HCT116 (cell line): ENCODE measurements around the gene AGBL3. TPM values are rescaled to one million over a fixed set of nuclear protein-coding genes. Genes with fewer than 3 reads are reported as not detected.

Experiments used
- ATAC-seq: fragments of 200-7000 bp; cut with Tn5 transposase; 2 replicates; pipeline ENCODE4 v1.9.1; 2020; ENCODE audit warnings: mild to moderate bottlenecking, moderate library complexity
- BruUV-seq: library from RNA; stranded (reverse); fragments of 400-500 nt; replicated peaks from 2 replicates; lab custom pipeline; 2021; lab: Mats Ljungman, UMichigan
- CTCF ChIA-PET: fragments of 300-600 bp; sonication (Branson Sonifier 250); formaldehyde crosslinking; loops from one replicate; lab custom pipeline; 2021; ENCODE audit warnings: antibody characterized with exemption; lab: Charles Lee
- POLR2A ChIA-PET: fragments of 300-600, 350-600 bp; sonication (Branson Sonifier 250); formaldehyde crosslinking; loops from one replicate; lab custom pipeline; 2021; ENCODE audit warnings: antibody characterized with exemption; lab: Charles Lee
- RAD21 ChIA-PET, 2 experiments: fragments of 300-600 bp; sonication (Branson Sonifier 250); formaldehyde crosslinking; loops; one replicate each; lab custom pipeline; 2023; ENCODE audit warnings: low total read pairs in 2 of 2; ENCODE audit not compliant: uncharacterized antibody in 2 of 2, unreplicated experiment in 2 of 2, low non-redundant PET in 1 of 2; lab: Charles Lee
- DNase-seq: peaks from one replicate; pipeline ENCODE4 v3.0.0-alpha.2; 2010; ENCODE audit warnings: low read depth, low spot score
- H2AFZ ChIP-seq: fragments of 200-600 bp; shearing (Covaris generic), sonication (generic); 2 replicates; pipeline ENCODE4 v1.6.1; 2017; ENCODE audit warnings: low read depth, mixed run types, mixed read lengths, antibody characterized with exemption, low read length; ENCODE audit not compliant: poor library complexity, severe bottlenecking
- H3K27ac ChIP-seq: 2 replicates; pipeline ENCODE4 v1.5.1; 2012; ENCODE audit warnings: low read depth, low read length
- H3K27me3 ChIP-seq: fragments of 200-600 bp; sonication (generic); 2 replicates; pipeline ENCODE4 v1.6.1; 2016; ENCODE audit warnings: mixed run types, low read length, mixed read lengths; ENCODE audit not compliant: insufficient read depth
- H3K36me3 ChIP-seq, 2 experiments: fragments of 200-500 bp in 1 of 2; fragments of 200-600 bp in 1 of 2; sonication (Bioruptor generic) in 1 of 2; sonication (generic) in 1 of 2; 2 replicates each; pipeline versions ENCODE4 v1.5.1 to v1.6.1; 2014 to 2016; ENCODE audit warnings: low read length in 2 of 2, inconsistent platforms in 1 of 2, mixed read lengths in 1 of 2, mixed run types in 1 of 2; ENCODE audit not compliant: insufficient read depth in 2 of 2, control insufficient read depth in 1 of 2
- H3K4me1 ChIP-seq, 2 experiments: fragments of 200-600 bp in 1 of 2; sonication (generic) in 1 of 2; 2 replicates each; pipeline versions ENCODE4 v1.5.1 to v1.6.1; 2012 to 2017; ENCODE audit warnings: low read length in 2 of 2, inconsistent platforms in 1 of 2, mild to moderate bottlenecking in 1 of 2, mixed read lengths in 1 of 2, mixed run types in 1 of 2, moderate library complexity in 1 of 2; ENCODE audit not compliant: insufficient read depth in 2 of 2, control insufficient read depth in 1 of 2
- H3K4me2 ChIP-seq: fragments of 200-600 bp; sonication (generic); 2 replicates; pipeline ENCODE4 v1.6.1; 2017; ENCODE audit warnings: mixed run types, low read length, mixed read lengths
- H3K4me3 ChIP-seq, 2 experiments: fragments of 200-600 bp in 1 of 2; sonication (generic) in 1 of 2; replicated peaks in 1 of 2; 2 replicates each; pipeline ENCODE4 v1.5.1; 2011 to 2016; ENCODE audit warnings: low read length in 2 of 2, control low read depth in 1 of 2, low read depth in 1 of 2, mild to moderate bottlenecking in 1 of 2, mixed read lengths in 1 of 2, mixed run types in 1 of 2
- H3K79me2 ChIP-seq: fragments of 200-600 bp; sonication (generic); 2 replicates; pipeline ENCODE4 v1.6.1; 2017; ENCODE audit warnings: mild to moderate bottlenecking, mixed run types, low read length, moderate library complexity, mixed read lengths; ENCODE audit not compliant: insufficient read depth
- H3K9ac ChIP-seq: fragments of 200-600 bp; sonication (generic); 2 replicates; pipeline ENCODE4 v1.6.1; 2016; ENCODE audit warnings: low read length, mixed read lengths
- H3K9me2 ChIP-seq: fragments of 200-600 bp; sonication (generic), shearing (Covaris generic); 2 replicates; pipeline ENCODE4 v1.6.1; 2017; ENCODE audit warnings: mixed run types, mild to moderate bottlenecking, moderate library complexity; ENCODE audit not compliant: insufficient read depth
- H3K9me3 ChIP-seq, 2 experiments: fragments of 200-500 bp in 1 of 2; fragments of 200-600 bp in 1 of 2; sonication (Bioruptor generic) in 1 of 2; sonication (generic) in 1 of 2; 2 replicates each; pipeline ENCODE4 v1.6.1; 2014 to 2017; ENCODE audit warnings: low read length in 2 of 2, mixed read lengths in 2 of 2, inconsistent platforms in 1 of 2, low read depth in 1 of 2, mild to moderate bottlenecking in 1 of 2, mixed run types in 1 of 2, moderate library complexity in 1 of 2; ENCODE audit not compliant: control insufficient read depth in 1 of 2, insufficient read depth in 1 of 2
- H4K20me1 ChIP-seq: fragments of 200-600 bp; sonication (generic), shearing (Covaris generic); 2 replicates; pipeline ENCODE4 v1.6.1; 2017; ENCODE audit warnings: mixed run types, mild to moderate bottlenecking, moderate library complexity; ENCODE audit not compliant: insufficient read depth
- CBX3 ChIP-seq: IDR thresholded peaks from 2 replicates; pipeline ENCODE4 v1.6.1; 2012; ENCODE audit warnings: low read depth
- CEBPB ChIP-seq: IDR thresholded peaks from 2 replicates; pipeline ENCODE4 v1.6.1; 2012; ENCODE audit warnings: low read depth
- EGR1 ChIP-seq: IDR thresholded peaks from 2 replicates; pipeline ENCODE4 v1.6.1; 2012; ENCODE audit warnings: low read depth
- JUND ChIP-seq: IDR thresholded peaks from 2 replicates; pipeline ENCODE4 v1.6.1; 2012
- RAD21 ChIP-seq: IDR thresholded peaks from 2 replicates; pipeline ENCODE4 v1.6.1; 2012; ENCODE audit warnings: low read depth, mild to moderate bottlenecking
- ZFX ChIP-seq: fragments of 450-650 bp; IDR thresholded peaks from 2 replicates; pipeline ENCODE4 v1.6.1; 2017
- intact Hi-C: fragments of 100-400 bp; cut with micrococcal nuclease; formaldehyde crosslinking; loops from 2 replicates; pipeline ENCODE4 v1.10.0; 2022
- total RNA-seq: library from RNA; stranded (reverse); gene quantifications from one replicate; pipeline ENCODE4 v1.2.1, GENCODE V29; 2021; ENCODE audit not compliant: unreplicated experiment
- TF ChIP-seq, protein P1 (sequence below): IDR thresholded peaks from 2 replicates; pipeline ENCODE4 v1.6.1; 2011; ENCODE audit warnings: mild to moderate bottlenecking, low read length, moderate library complexity; ENCODE audit not compliant: insufficient replicate concordance; ENCODE audit errors: extremely low read depth

The AGBL3 gene
- total RNA-seq, 1 experiment from 2014 or later: 1.9 TPM

- Histone ChIP-seq H3K27me3 (no peaks in the 10 kb centered on the region), H3K36me3 (no peaks in the 10 kb centered on the region), H4K20me1 (no peaks in the 10 kb centered on the region), H3K9me2 (peaks cover 3% of the 10 kb centered on the region; the same call in 1 of the 2 replicates), H3K4me3 (no peak overlapping the region), H3K79me2 (no peaks in the 10 kb centered on the region), H3K4me1 (no peaks in the 10 kb centered on the region), H3K9me3 (no peaks in the 10 kb centered on the region), H3K9ac (no peak overlapping the region), H3K27ac (no peak overlapping the region), H3K4me2 (no peak overlapping the region), H2AFZ (no peak overlapping the region)
- no peak for TF ChIP-seq RAD21
- no peak for TF ChIP-seq EGR1
- no peak for TF ChIP-seq CBX3
- TF ChIP-seq ZFX: no peak
- no peak for TF ChIP-seq JUND
- no peak for TF ChIP-seq CEBPB
- BruUV-seq: no TSS peak
- ATAC-seq (no peak), DNase-seq (no peak)
- RAD21 ChIA-PET: no interaction called here
- CTCF ChIA-PET: no interaction called here
- POLR2A ChIA-PET: no interaction called here
- intact Hi-C loops: no loop called here
Measured at GRCh38 chr7:135111379-135111778, 125.1 kb downstream of the AGBL3 start.

DNA sequence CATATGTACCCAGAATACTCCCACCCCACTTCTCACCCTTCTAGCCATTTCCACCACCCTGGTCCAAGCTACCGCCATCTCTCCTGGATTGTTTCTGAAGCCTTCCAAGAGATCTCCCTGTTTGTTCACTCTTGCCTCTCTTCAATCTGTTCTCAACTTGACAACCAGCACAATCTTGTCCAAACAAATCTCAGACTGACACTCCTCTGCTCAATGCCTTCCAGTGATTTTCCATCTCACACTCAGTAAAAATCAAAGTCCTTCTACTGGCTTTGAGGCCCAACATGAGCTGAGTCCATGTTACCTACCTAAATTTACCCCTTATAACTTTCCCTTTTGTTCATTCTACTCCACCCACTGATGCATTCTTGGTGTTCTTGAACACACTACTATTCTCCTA lies 128.3 kb downstream of the AGBL3 start:
- no peak overlapping the region for H3K4me2 ChIP-seq
- H3K9me2 ChIP-seq: no peaks in the 10 kb centered on the region
- intact Hi-C loops: no loop called here
- DNase-seq: no peak
- no peaks in the 10 kb centered on the region for H3K4me1 ChIP-seq
- no peak for ATAC-seq
- H2AFZ ChIP-seq: no peak overlapping the region
- RAD21 ChIA-PET: no interaction called here
- no peak overlapping the region for H3K9ac ChIP-seq
- no peak for TF ChIP-seq RAD21
- TF ChIP-seq, protein P1, sequence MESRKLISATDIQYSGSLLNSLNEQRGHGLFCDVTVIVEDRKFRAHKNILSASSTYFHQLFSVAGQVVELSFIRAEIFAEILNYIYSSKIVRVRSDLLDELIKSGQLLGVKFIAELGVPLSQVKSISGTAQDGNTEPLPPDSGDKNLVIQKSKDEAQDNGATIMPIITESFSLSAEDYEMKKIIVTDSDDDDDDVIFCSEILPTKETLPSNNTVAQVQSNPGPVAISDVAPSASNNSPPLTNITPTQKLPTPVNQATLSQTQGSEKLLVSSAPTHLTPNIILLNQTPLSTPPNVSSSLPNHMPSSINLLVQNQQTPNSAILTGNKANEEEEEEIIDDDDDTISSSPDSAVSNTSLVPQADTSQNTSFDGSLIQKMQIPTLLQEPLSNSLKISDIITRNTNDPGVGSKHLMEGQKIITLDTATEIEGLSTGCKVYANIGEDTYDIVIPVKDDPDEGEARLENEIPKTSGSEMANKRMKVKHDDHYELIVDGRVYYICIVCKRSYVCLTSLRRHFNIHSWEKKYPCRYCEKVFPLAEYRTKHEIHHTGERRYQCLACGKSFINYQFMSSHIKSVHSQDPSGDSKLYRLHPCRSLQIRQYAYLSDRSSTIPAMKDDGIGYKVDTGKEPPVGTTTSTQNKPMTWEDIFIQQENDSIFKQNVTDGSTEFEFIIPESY: no peak
- TF ChIP-seq ZFX: no peak
- TF ChIP-seq, all 23 proteins: peak for 0
- ChIA-PET CTCF (no interaction called here), POLR2A (no interaction called here)
- Histone ChIP-seq H3K27ac (no peak overlapping the region), H3K27me3 (no peaks in the 10 kb centered on the region), H3K79me2 (no peaks in the 10 kb centered on the region), H3K36me3 (no peaks in the 10 kb centered on the region), H3K9me3 (no peaks in the 10 kb centered on the region), H4K20me1 (no peaks in the 10 kb centered on the region), H3K4me3 (no peak overlapping the region)
- BruUV-seq: no TSS peak
